GM23338 (cell line): ENCODE data around the gene DEPDC5. TPM values are rescaled to one million over a fixed set of nuclear protein-coding genes. Genes with fewer than 3 reads are reported as not detected.

Experiments
- ATAC-seq: fragments of 200-7000 bp; cut with Tn5 transposase; 3 replicates; pipeline ENCODE4 v1.9.1; 2020
- DNase-seq: peaks from one replicate; pipeline ENCODE4 v3.0.0-alpha.2; 2015; ENCODE audit warnings: low spot score
- H2AFZ ChIP-seq: fragments of 200-600 bp; sonication (generic); 2 replicates; pipeline ENCODE4 v1.8.0; 2016; ENCODE audit warnings: antibody characterized with exemption, mild to moderate bottlenecking, moderate library complexity
- H3F3A ChIP-seq: fragments of 200-600 bp; sonication (generic); replicated peaks from 2 replicates; pipeline ENCODE4 v1.8.0; 2017; ENCODE audit warnings: antibody characterized with exemption, mixed run types, low read depth
- H3K27ac ChIP-seq: fragments of 200-600 bp; sonication (generic); 2 replicates; pipeline ENCODE4 v1.6.1; 2016; ENCODE audit warnings: low read depth
- H3K27me3 ChIP-seq: fragments of 200-600 bp; sonication (generic); 2 replicates; pipeline ENCODE4 v1.8.0; 2016; ENCODE audit warnings: mild to moderate bottlenecking, mixed run types, moderate library complexity; ENCODE audit not compliant: insufficient read depth
- H3K36me3 ChIP-seq: fragments of 200-600 bp; sonication (generic); 2 replicates; pipeline ENCODE4 v1.8.0; 2016; ENCODE audit warnings: mild to moderate bottlenecking; ENCODE audit not compliant: insufficient read depth
- H3K4me1 ChIP-seq: fragments of 200-600 bp; sonication (generic); 2 replicates; pipeline ENCODE4 v1.8.0; 2016; ENCODE audit warnings: mild to moderate bottlenecking, moderate library complexity; ENCODE audit not compliant: insufficient read depth
- H3K4me2 ChIP-seq: fragments of 200-600 bp; sonication (generic); 2 replicates; pipeline ENCODE4 v1.7.1; 2017; ENCODE audit warnings: mixed run types
- H3K4me3 ChIP-seq: fragments of 200-600 bp; sonication (generic); 2 replicates; pipeline ENCODE4 v1.6.1; 2016; ENCODE audit warnings: mixed run types
- H3K79me2 ChIP-seq: fragments of 200-600 bp; sonication (generic); replicated peaks from 2 replicates; pipeline ENCODE4 v1.8.0; 2017; ENCODE audit warnings: mild to moderate bottlenecking; ENCODE audit not compliant: insufficient read depth
- H3K9me2 ChIP-seq: fragments of 200-600 bp; sonication (generic); 2 replicates; pipeline ENCODE4 v1.8.0; 2017; ENCODE audit not compliant: insufficient read depth
- H4K20me1 ChIP-seq: fragments of 200-600 bp; sonication (generic); replicated peaks from 2 replicates; pipeline ENCODE4 v1.8.0; 2017; ENCODE audit warnings: mild to moderate bottlenecking; ENCODE audit not compliant: insufficient read depth
- H3K27ac Mint-ChIP-seq: 2 replicates; pipeline ENCODE4 v1.8.0; 2020; ENCODE audit warnings: inconsistent platforms, mild to moderate bottlenecking, moderate library complexity, mixed read lengths
- H3K27me3 Mint-ChIP-seq: 3 replicates; pipeline ENCODE4 v1.8.0; 2022; ENCODE audit warnings: low read depth, mild to moderate bottlenecking, moderate library complexity, mixed read lengths, inconsistent platforms; ENCODE audit not compliant: insufficient read depth, poor library complexity
- H3K36me3 Mint-ChIP-seq: 3 replicates; pipeline ENCODE4 v1.8.0; 2021; ENCODE audit warnings: low read depth, mild to moderate bottlenecking, inconsistent platforms, moderate library complexity, mixed read lengths
- H3K4me1 Mint-ChIP-seq: 3 replicates; pipeline ENCODE4 v1.8.0; 2020; ENCODE audit warnings: mild to moderate bottlenecking, inconsistent platforms, mixed read lengths
- H3K4me3 Mint-ChIP-seq: 3 replicates; pipeline ENCODE4 v1.8.0; 2021; ENCODE audit warnings: moderate library complexity, mild to moderate bottlenecking, inconsistent platforms, mixed read lengths
- H3K9me3 Mint-ChIP-seq: 3 replicates; pipeline ENCODE4 v1.8.0; 2020; ENCODE audit warnings: moderate library complexity, mild to moderate bottlenecking, inconsistent platforms, mixed read lengths
- CREB1 ChIP-seq: fragments of 250-450 bp; sonication (Bioruptor Pico); IDR thresholded peaks from 2 replicates; pipeline ENCODE4 v1.5.0; 2020; ENCODE audit warnings: low read depth, mild to moderate bottlenecking, moderate library complexity
- CTCF ChIP-seq, 2 experiments: fragments of 200-600 bp in 1 of 2; sonication (generic) in 1 of 2; conservative IDR thresholded peaks; 2 replicates each; pipeline versions ENCODE4 v1.5.1 to v1.6.1; 2016 to 2017; ENCODE audit warnings: antibody characterized with exemption in 2 of 2, low read depth in 2 of 2, mild to moderate bottlenecking in 2 of 2, moderate library complexity in 1 of 2
- ETS1 ChIP-seq: IDR thresholded peaks from 2 replicates; pipeline ENCODE4 v1.6.1; 2016; ENCODE audit warnings: antibody characterized with exemption
- EZH2 ChIP-seq: fragments of 200-600 bp; sonication (generic); IDR thresholded peaks from one replicate; pipeline ENCODE4 v1.8.0; 2017; ENCODE audit warnings: antibody characterized with exemption, mild to moderate bottlenecking, low read depth; ENCODE audit not compliant: unreplicated experiment
- EZH2phosphoT487 ChIP-seq: fragments of 200-600 bp; sonication (generic); IDR thresholded peaks from one replicate; pipeline ENCODE4 v1.8.1; 2018; ENCODE audit warnings: antibody characterized with exemption; ENCODE audit not compliant: unreplicated experiment
- JUNB ChIP-seq: IDR thresholded peaks from one replicate; pipeline ENCODE4 v1.6.1; 2016; ENCODE audit warnings: antibody characterized with exemption; ENCODE audit not compliant: unreplicated experiment
- NANOG ChIP-seq: IDR thresholded peaks from 2 replicates; pipeline ENCODE4 v1.6.1; 2016; ENCODE audit warnings: antibody characterized with exemption, borderline replicate concordance
- POLR2AphosphoS5 ChIP-seq: IDR thresholded peaks from 2 replicates; pipeline ENCODE4 v1.6.1; 2016; ENCODE audit warnings: antibody characterized with exemption, low read depth
- REST ChIP-seq: IDR thresholded peaks from one replicate; pipeline ENCODE4 v1.6.1; 2018; ENCODE audit warnings: antibody characterized with exemption; ENCODE audit not compliant: unreplicated experiment
- STAT1 ChIP-seq: IDR thresholded peaks from one replicate; pipeline ENCODE4 v1.6.1; 2016; ENCODE audit warnings: antibody characterized with exemption; ENCODE audit not compliant: unreplicated experiment
- ZNF114 ChIP-seq: fragments of 250-450 bp; sonication (Bioruptor Pico); IDR thresholded peaks from 2 replicates; pipeline ENCODE4 v1.5.0; 2020; ENCODE audit warnings: mild to moderate bottlenecking, moderate library complexity
- ZNF331 ChIP-seq: fragments of 250-450 bp; sonication (Bioruptor Pico); IDR thresholded peaks from 2 replicates; pipeline ENCODE4 v1.5.0; 2020; ENCODE audit warnings: low read depth, mild to moderate bottlenecking, moderate library complexity
- ZNF462 ChIP-seq: fragments of 250-450 bp; sonication (Bioruptor Pico); IDR thresholded peaks from 2 replicates; pipeline ENCODE4 v1.5.0; 2020; ENCODE audit warnings: mild to moderate bottlenecking, moderate library complexity
- polyA plus RNA-seq: library from polyadenylated mRNA; unstranded; fragments of >200 nt; fragmentation: Nextera tagmentation; extraction: Ambion mirVana; gene quantifications from 2 replicates; pipeline ENCODE4 v1.2.1, GENCODE V29; 2016
- total RNA-seq: library from RNA; depleted of rRNA; stranded (reverse); fragments of >200 nt; shearing (Covaris generic); gene quantifications from 2 replicates; pipeline ENCODE4 v1.2.3, GENCODE V29; 2014

DEPDC5 gene
- total and polyA plus RNA-seq, 2 experiments from 2014 or later: 18.7 to 19.7 TPM

GRCh38 chr22:31929167-31929930 is 175.5 kb downstream of the DEPDC5 start:
- no peak overlapping the region for H3K4me3 Mint-ChIP-seq
- no peak overlapping the region; the same call in 1 of the 2 replicates for H3K27ac Mint-ChIP-seq
- H3K27ac ChIP-seq: no peak overlapping the region
- no peaks in the 10 kb centered on the region for H4K20me1 ChIP-seq
- 0 out of 2 replicates have a peak, but pooled peaks cover 5% of the 10 kb centered on the region for H3K9me2 ChIP-seq
- no peaks in the 10 kb centered on the region for H3K9me3 Mint-ChIP-seq
- no peak overlapping the region for H3K4me3 ChIP-seq
- H3K36me3 Mint-ChIP-seq: no peaks in the 10 kb centered on the region
- no peaks in the 10 kb centered on the region for H3K27me3 Mint-ChIP-seq
- H3K4me1 ChIP-seq: peaks cover 4% of the 10 kb centered on the region
- H3K79me2 ChIP-seq: no peaks in the 10 kb centered on the region
- no peak for TF ChIP-seq ETS1
- TF ChIP-seq CTCF (conservative IDR thresholded peaks at IDR 0.05; ENCODE audit: low read depth in 2 of 2): no peak
- no peak for TF ChIP-seq NANOG
- TF ChIP-seq REST: no peak
- no peak for TF ChIP-seq STAT1
- TF ChIP-seq JUNB: no peak
- TF ChIP-seq CREB1 (CRISPR knock-in tag): no peak
- TF ChIP-seq ZNF331 (CRISPR knock-in tag): no peak
- no peak for TF ChIP-seq ZNF114 (CRISPR knock-in tag)
- no peak for TF ChIP-seq EZH2
- no peak for TF ChIP-seq EZH2phosphoT487
- TF ChIP-seq POLR2AphosphoS5: no peak
- TF ChIP-seq ZNF462 (CRISPR knock-in tag): no peak
- no peaks in the 10 kb centered on the region for H3K27me3 ChIP-seq
- H3K4me1 Mint-ChIP-seq: no peaks in the 10 kb centered on the region; the same call in 2 of the 3 replicates
- H3K4me2 ChIP-seq: no peak overlapping the region
- no peak for DNase-seq
- H3K36me3 ChIP-seq: no peaks in the 10 kb centered on the region
- no peaks in the 10 kb centered on the region for H3F3A ChIP-seq
- no peak overlapping the region for H2AFZ ChIP-seq
- ATAC-seq: no peak
